B cell (primary cell): Measurements from ENCODE around the gene WDR5B.

Experiments
- CTCF ChIP-seq: fragments of 200-600 bp; IDR thresholded peaks from one replicate; pipeline ENCODE4 v1.8.0; 2022; ENCODE audit warnings: antibody characterized with exemption, mild to moderate bottlenecking
- EZH2 ChIP-seq: IDR thresholded peaks from 2 replicates; pipeline ENCODE4 v1.6.1; 2012; ENCODE audit warnings: borderline replicate concordance, low read depth, mild to moderate bottlenecking, moderate library complexity, low read length; ENCODE audit not compliant: insufficient read depth, poor library complexity, severe bottlenecking

GRCh38 chr3:122392868-122393844, 22.7 kb downstream of the WDR5B start:
- TF ChIP-seq CTCF (peak; percentile 94), EZH2 (no peak)
